HFFc6 (cell line): ENCODE data around the gene SLC27A2. TPM values are rescaled to one million over a fixed set of nuclear protein-coding genes. Genes with fewer than 3 reads are reported as not detected.
"Not testable (repeated sequence)": the region's sequence is repeated elsewhere in the genome, so short reads cannot be mapped to it uniquely, and the experiment has no call there.

Experiments used
- DNase-seq: peaks from one replicate; pipeline ENCODE4 v3.0.0-alpha.2; 2018
- H3K27ac Mint-ChIP-seq: 2 replicates; pipeline ENCODE4 v1.8.0; 2020; ENCODE audit warnings: mild to moderate bottlenecking, mixed read lengths
- H3K27me3 Mint-ChIP-seq: 2 replicates; pipeline ENCODE4 v1.8.0; 2021; ENCODE audit warnings: mild to moderate bottlenecking, moderate library complexity, mixed read lengths; ENCODE audit not compliant: insufficient read depth
- H3K36me3 Mint-ChIP-seq: 2 replicates; pipeline ENCODE4 v1.8.0; 2021; ENCODE audit warnings: low read depth, mixed read lengths
- H3K4me1 Mint-ChIP-seq: 2 replicates; pipeline ENCODE4 v1.8.0; 2020; ENCODE audit warnings: low read depth, mixed read lengths
- H3K4me3 Mint-ChIP-seq: 2 replicates; pipeline ENCODE4 v1.8.0; 2020; ENCODE audit warnings: mild to moderate bottlenecking, moderate library complexity, mixed read lengths
- H3K9me3 Mint-ChIP-seq: 2 replicates; pipeline ENCODE4 v1.8.0; 2020; ENCODE audit warnings: mild to moderate bottlenecking, mixed read lengths
- long read RNA-seq: library from polyadenylated mRNA; unstranded; transcript quantifications from one replicate; pipeline ENCODE4 v2.0.0, GENCODE V29; 2019
- total RNA-seq, 6 experiments: library from RNA; stranded (reverse); fragmentation: NEBNext Ultra II Directional; extraction: Animal tissue kit (Norgen Biotek cat#: 25700); gene quantifications; 2 replicates in 1 of 6; 3 replicates in 5 of 6; pipeline ENCODE4 v1.2.3, GENCODE V29; 2021
- TF ChIP-seq, protein P1 (sequence below): fragments of 200-600 bp; sonication (generic); IDR thresholded peaks from 2 replicates; pipeline ENCODE4 v1.5.0; 2021; ENCODE audit warnings: antibody characterized with exemption, mild to moderate bottlenecking

SLC27A2 gene
- 1 to 10 TPM in 5 of 6 experiments, under 1 TPM in 1; 0.87 to 2.0 (median 1.3) TPM for total RNA-seq
- long read RNA-seq, partial matches to known transcripts: 0 of 4 reads
- long read RNA-seq, other reads (novel, unspliced or antisense): 1 of 4 reads

DNA sequence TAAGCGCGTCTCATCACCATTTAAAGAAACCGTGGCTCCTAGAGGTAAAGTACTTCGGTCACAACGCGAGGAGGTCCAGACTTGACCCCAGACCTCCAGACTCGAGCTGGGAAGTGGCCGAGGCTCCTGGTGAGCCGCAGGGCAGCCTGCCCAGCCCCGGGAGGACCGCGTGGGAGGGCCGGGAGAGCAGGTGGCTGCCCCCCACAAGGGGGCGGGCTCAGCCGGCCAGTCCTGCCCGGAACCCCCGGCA lies at the start of gene SLC27A2:
TSS of gene SLC27A2 (plus strand) at position 228 of the 250 bp plus-strand sequence. CDS start 232 bp downstream, outside the sequence.
- no peak within 1 kb of the TSS for H3K27ac Mint-ChIP-seq
- H3K27me3 Mint-ChIP-seq: peaks cover 9% of the 10 kb centered on the region
- no peak for DNase-seq
- peaks cover 19% of the 10 kb centered on the region for H3K4me1 Mint-ChIP-seq
- H3K36me3 Mint-ChIP-seq: no peaks in the 10 kb centered on the region
- peak within 1 kb of the TSS; percentile 88 for H3K4me3 Mint-ChIP-seq
- H3K9me3 Mint-ChIP-seq: no peaks in the 10 kb centered on the region
- TF ChIP-seq, protein P1, sequence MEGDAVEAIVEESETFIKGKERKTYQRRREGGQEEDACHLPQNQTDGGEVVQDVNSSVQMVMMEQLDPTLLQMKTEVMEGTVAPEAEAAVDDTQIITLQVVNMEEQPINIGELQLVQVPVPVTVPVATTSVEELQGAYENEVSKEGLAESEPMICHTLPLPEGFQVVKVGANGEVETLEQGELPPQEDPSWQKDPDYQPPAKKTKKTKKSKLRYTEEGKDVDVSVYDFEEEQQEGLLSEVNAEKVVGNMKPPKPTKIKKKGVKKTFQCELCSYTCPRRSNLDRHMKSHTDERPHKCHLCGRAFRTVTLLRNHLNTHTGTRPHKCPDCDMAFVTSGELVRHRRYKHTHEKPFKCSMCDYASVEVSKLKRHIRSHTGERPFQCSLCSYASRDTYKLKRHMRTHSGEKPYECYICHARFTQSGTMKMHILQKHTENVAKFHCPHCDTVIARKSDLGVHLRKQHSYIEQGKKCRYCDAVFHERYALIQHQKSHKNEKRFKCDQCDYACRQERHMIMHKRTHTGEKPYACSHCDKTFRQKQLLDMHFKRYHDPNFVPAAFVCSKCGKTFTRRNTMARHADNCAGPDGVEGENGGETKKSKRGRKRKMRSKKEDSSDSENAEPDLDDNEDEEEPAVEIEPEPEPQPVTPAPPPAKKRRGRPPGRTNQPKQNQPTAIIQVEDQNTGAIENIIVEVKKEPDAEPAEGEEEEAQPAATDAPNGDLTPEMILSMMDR: peak; percentile 70

DNA sequence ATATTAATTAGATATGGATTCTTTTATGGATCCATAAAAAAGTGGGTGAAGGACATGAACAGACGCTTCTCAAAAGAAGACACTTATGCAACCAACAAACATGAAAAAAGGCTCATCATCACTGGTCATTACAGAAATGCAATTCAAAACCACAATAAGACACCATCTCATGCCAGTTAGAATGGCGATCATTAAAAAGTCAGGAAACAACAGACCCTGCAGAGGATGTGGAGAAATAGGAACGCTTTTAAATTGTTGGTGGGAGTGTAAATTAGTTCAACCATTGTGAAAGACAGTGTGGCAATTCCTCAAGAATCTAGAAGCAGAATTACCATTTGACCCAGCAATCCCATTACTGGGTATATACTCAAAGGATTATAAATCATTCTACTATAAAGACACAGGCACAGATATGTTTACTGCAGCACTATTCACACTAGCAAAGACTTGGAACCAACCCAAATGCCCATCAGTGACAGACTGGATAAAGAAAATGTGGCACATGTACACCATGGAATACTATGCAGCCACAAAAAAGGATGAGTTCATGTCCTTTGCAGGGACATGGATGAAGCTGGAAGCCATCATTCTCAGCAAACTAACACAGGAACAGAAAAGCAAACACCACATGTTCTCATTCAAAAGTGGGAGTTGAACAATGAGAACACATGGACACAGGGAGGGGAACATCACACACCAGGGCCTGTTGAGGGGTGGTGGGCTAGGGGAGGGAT lies 49.6 kb upstream of the SLC27A2 start:
- not testable (repeated sequence) for H3K4me3 Mint-ChIP-seq, H3K9me3 Mint-ChIP-seq, H3K27me3 Mint-ChIP-seq, DNase-seq
- Mint-ChIP-seq H3K4me1 (peaks cover 45% of the 10 kb centered on the region), H3K27ac (0 out of 2 replicates have a peak overlapping the region, but pooled peaks have one; percentile 16), H3K36me3 (peaks cover 13% of the 10 kb centered on the region)

DNA sequence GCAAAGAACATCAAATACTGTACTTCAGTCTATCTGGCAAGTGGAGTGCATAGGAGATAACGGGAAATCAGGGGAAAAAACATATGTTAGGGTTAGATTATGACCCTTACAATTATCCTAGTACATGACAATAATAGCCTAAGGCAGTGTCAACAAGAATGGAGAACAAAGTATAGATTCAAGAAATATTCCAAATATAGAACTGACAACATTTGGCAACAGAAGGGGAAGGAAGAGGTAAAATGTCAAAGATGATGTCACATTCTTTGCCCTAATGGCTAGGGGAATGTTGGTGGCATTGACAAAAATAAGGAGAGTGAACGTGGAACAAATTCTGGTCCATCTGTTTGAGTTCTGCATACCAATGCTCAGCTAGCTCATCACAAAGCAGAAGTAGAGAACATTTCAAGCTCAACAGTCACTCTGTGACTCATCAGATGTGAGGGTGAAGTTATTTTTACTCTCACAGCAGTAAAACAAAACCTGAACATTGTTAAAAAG lies 47.4 kb upstream of the SLC27A2 start:
- peak; percentile 91 for DNase-seq
- H3K4me1 Mint-ChIP-seq: peaks cover 62% of the 10 kb centered on the region
- TF ChIP-seq, protein P1: no peak
- no peaks in the 10 kb centered on the region for H3K9me3 Mint-ChIP-seq
- H3K4me3 Mint-ChIP-seq: peak overlapping the region; percentile 31
- H3K27me3 Mint-ChIP-seq: peaks cover 3% of the 10 kb centered on the region
- peaks cover 13% of the 10 kb centered on the region for H3K36me3 Mint-ChIP-seq
- peak overlapping the region; percentile 99 for H3K27ac Mint-ChIP-seq

DNA sequence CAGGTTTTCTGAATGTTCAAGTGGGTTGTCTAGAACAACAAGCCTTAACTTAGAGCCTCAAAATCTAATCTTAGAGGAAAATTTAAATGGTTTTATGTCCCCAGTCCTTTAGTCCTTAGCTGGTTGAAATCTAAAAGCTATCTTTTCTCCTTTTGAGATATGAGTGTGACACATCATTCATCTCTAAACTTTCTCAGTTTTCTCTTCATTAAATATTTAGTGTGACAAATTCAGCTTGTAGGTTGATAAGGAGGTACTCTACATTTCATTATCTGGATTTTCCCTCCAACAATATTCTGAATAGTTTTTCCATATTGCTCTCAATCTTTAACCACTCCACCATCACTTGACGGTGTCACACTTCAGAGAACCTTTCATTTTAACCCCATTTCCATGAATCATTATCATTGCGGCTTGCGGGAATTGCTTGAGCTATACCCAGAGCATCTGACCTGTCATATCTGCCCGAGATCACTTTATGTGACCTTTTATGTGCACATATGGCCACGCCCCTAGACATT lies 46.9 kb upstream of the SLC27A2 start:
- peak overlapping the region; percentile 62 for H3K4me3 Mint-ChIP-seq
- DNase-seq: peak; percentile 33
- H3K9me3 Mint-ChIP-seq: no peaks in the 10 kb centered on the region
- H3K4me1 Mint-ChIP-seq: peaks cover 65% of the 10 kb centered on the region
- peaks cover 3% of the 10 kb centered on the region for H3K27me3 Mint-ChIP-seq
- peaks cover 13% of the 10 kb centered on the region for H3K36me3 Mint-ChIP-seq
- TF ChIP-seq, protein P1: no peak
- peak overlapping the region; percentile 99 for H3K27ac Mint-ChIP-seq

DNA sequence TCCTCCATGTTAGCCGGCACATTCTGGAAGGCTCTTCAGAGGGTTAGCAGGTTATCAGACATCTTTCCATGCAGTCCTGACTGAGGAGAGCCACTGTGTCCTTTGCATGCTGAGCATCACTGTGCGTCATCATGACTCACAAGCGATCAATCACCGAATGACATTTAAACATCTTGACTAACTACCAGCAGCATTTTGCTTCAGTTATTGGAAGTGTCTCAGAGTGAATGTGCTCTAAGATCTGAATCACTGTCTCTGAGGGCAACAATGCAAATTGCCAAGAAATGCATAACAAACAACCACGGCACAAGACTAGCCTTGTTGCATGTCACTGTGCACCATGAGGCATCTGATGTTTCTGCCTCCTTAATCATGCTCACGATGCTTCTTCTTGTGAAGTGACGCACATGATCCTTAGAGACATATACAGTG lies 44.6 kb upstream of the SLC27A2 start:
- TF ChIP-seq, protein P1: no peak
- Mint-ChIP-seq H3K4me1 (peaks cover 65% of the 10 kb centered on the region), H3K9me3 (no peaks in the 10 kb centered on the region), H3K27ac (peak overlapping the region; percentile 99), H3K27me3 (peaks cover 3% of the 10 kb centered on the region), H3K36me3 (peaks cover 11% of the 10 kb centered on the region), H3K4me3 (peak overlapping the region; percentile 79)
- peak; percentile 99 for DNase-seq

DNA sequence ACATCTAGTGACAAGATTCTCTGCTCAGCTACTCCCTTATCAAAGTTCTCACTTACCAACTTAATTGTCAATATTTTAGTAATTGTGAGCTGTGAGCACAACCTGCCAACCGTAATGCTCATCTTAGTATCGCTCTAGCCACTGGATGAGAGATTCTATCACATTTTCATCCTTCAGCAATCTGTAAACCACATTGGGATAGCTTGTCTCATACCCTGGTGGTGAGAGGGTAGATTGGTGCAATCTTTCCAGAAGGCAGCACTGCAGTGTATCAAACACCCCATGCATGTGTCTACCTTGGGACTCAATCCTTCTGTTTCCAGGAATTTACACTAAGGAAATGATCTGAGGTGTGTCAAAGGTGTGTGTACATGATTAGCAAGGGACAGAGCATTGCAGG lies 44.1 kb upstream of the SLC27A2 start:
- no peaks in the 10 kb centered on the region for H3K9me3 Mint-ChIP-seq
- peaks cover 71% of the 10 kb centered on the region for H3K4me1 Mint-ChIP-seq
- TF ChIP-seq, protein P1: peak; percentile 40; the same call in 1 of the 2 replicates
- peaks cover 3% of the 10 kb centered on the region for H3K27me3 Mint-ChIP-seq
- H3K27ac Mint-ChIP-seq: peak overlapping the region; percentile 99
- peaks cover 7% of the 10 kb centered on the region for H3K36me3 Mint-ChIP-seq
- peak; percentile 28 for DNase-seq
- H3K4me3 Mint-ChIP-seq: peak overlapping the region; percentile 79
